ENCODE measurements around the gene PPARA. TPM values are rescaled to one million over a fixed set of nuclear protein-coding genes. Genes with fewer than 3 reads are reported as not detected.

Gene PPARA
- total and polyA plus RNA-seq, 2 donors (not counting 1 experiment from before 2014, with no cell fraction given), result 10.2 to 17.5 TPM

DNA sequence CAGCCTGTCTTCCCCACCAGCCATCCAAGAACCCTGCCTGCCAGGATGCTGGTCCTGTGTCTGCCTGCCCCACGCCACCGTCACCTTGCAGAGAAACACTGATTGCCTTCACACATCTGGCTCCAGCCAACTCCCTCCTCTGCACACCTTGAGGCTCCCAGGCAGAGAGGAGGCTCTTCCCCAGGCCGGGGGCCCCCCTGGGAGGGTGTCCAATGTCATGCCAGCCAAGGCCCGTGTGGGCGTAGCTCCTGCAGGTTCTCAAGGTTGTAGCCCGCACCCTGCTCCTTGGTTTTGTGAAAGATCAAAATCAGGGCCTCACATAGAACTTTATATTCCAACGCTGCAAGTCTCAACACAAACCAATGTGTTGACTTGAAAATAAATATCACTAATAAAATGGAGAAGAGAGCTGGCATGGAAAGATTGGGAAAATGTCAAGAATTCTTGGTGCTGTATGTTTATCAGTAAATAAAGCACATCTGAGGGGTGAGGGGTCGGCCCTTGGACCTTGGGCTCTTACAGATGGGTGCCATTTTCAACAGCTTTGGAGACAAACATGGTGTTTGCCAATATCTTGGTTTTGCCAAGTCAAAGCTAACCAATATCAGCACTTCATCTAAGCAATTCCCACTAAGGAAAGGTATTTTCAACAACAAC lies 6.7 kb upstream of the PPARA start:
- no peaks in the 10 kb centered on the region for H4K20me1 ChIP-seq (ENCODE audit: control insufficient read depth, extremely low read depth, insufficient read depth, low read length)

DNA sequence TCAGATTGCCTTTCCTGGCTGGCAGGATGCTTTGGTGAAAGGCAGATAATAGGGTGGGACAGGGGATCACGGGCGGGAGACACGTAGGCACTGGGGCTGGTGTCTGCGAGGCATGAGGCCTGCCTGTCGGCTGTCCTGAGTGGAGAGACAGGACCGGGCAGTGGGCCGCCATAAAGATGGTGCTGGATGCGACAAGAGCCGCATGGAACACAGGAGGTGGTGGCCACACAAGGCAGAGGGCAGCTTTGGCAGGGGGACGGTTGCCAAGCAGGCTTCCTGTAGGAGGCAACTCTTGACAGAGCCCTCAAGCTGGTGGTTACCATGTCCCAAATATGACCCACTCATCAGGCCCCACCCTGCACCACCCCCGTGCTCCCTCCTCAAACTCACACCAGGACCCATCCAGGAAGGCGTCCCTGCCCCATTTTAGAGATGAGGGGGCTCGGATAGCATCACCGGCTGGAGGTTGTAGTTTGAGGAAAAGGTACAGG lies 4.9 kb upstream of the PPARA start:
- H3K4me3 ChIP-seq (replicated peaks in 1 of 4; ENCODE audit: control extremely low read depth in 1 of 4, insufficient read depth in 1 of 4, low read depth in 3 of 4, low read length in 4 of 4), result no peak overlapping the region
- H3K9me3 ChIP-seq (ENCODE audit: control insufficient read depth, insufficient read depth, low read depth, low read length), result no peaks in the 10 kb centered on the region
- no peak for DNase-seq (ENCODE audit: low read depth in 2 of 2)
- TF ChIP-seq, protein P1, sequence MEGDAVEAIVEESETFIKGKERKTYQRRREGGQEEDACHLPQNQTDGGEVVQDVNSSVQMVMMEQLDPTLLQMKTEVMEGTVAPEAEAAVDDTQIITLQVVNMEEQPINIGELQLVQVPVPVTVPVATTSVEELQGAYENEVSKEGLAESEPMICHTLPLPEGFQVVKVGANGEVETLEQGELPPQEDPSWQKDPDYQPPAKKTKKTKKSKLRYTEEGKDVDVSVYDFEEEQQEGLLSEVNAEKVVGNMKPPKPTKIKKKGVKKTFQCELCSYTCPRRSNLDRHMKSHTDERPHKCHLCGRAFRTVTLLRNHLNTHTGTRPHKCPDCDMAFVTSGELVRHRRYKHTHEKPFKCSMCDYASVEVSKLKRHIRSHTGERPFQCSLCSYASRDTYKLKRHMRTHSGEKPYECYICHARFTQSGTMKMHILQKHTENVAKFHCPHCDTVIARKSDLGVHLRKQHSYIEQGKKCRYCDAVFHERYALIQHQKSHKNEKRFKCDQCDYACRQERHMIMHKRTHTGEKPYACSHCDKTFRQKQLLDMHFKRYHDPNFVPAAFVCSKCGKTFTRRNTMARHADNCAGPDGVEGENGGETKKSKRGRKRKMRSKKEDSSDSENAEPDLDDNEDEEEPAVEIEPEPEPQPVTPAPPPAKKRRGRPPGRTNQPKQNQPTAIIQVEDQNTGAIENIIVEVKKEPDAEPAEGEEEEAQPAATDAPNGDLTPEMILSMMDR (conservative IDR thresholded peaks at IDR 0.05 in 1 of 2, IDR thresholded peaks at IDR 0.05 in 1 of 2; ENCODE audit: low read depth in 1 of 2, low read length in 2 of 2), result no peak
- no peak for TF ChIP-seq EZH2 (IDR thresholded peaks at IDR 0.05; ENCODE audit: low read length, missing control alignments)
- no peaks in the 10 kb centered on the region for H3K36me3 ChIP-seq (ENCODE audit: control insufficient read depth, insufficient read depth, low read length)
- H4K20me1 ChIP-seq (ENCODE audit: control insufficient read depth, extremely low read depth, insufficient read depth, low read length), result no peaks in the 10 kb centered on the region
- H3K9ac ChIP-seq (ENCODE audit: insufficient read depth, low read length), result no peak overlapping the region
- H3K79me2 ChIP-seq (ENCODE audit: control insufficient read depth, insufficient read depth, low read length), result no peaks in the 10 kb centered on the region
- H3K4me1 ChIP-seq (ENCODE audit: control insufficient read depth, extremely low read depth, insufficient read depth, low read length), result no peaks in the 10 kb centered on the region
- peaks cover 38% of the 10 kb centered on the region for H3K27me3 ChIP-seq (ENCODE audit: control insufficient read depth, insufficient read depth, low read length)
- H3K4me2 ChIP-seq (ENCODE audit: extremely low read depth, insufficient read depth, low read length), result no peak overlapping the region
- no peak overlapping the region for H2AFZ ChIP-seq (ENCODE audit: low read length)
- H3K27ac ChIP-seq (ENCODE audit: insufficient read depth, low read length), result no peak overlapping the region

More for the DNA sequence above, 6.7 kb upstream of the PPARA start:
- no peaks in the 10 kb centered on the region for H3K36me3 ChIP-seq (ENCODE audit: control insufficient read depth, insufficient read depth, low read length)
- no peaks in the 10 kb centered on the region for H3K9me3 ChIP-seq (ENCODE audit: control insufficient read depth, insufficient read depth, low read depth, low read length)
- no peak overlapping the region for H3K4me3 ChIP-seq (replicated peaks in 1 of 4; ENCODE audit: control extremely low read depth in 1 of 4, insufficient read depth in 1 of 4, low read depth in 3 of 4, low read length in 4 of 4)
- no peak overlapping the region for H3K4me2 ChIP-seq (ENCODE audit: extremely low read depth, insufficient read depth, low read length)
- H3K4me1 ChIP-seq (ENCODE audit: control insufficient read depth, extremely low read depth, insufficient read depth, low read length), result no peaks in the 10 kb centered on the region
- no peak overlapping the region for H3K9ac ChIP-seq (ENCODE audit: insufficient read depth, low read length)
- peaks cover 30% of the 10 kb centered on the region for H3K27me3 ChIP-seq (ENCODE audit: control insufficient read depth, insufficient read depth, low read length)
- TF ChIP-seq, protein P1 (conservative IDR thresholded peaks at IDR 0.05 in 1 of 2, IDR thresholded peaks at IDR 0.05 in 1 of 2; ENCODE audit: low read depth in 1 of 2, low read length in 2 of 2), result no peak
- no peak for TF ChIP-seq EZH2 (IDR thresholded peaks at IDR 0.05; ENCODE audit: low read length, missing control alignments)
- no peaks in the 10 kb centered on the region for H3K79me2 ChIP-seq (ENCODE audit: control insufficient read depth, insufficient read depth, low read length)
- DNase-seq (ENCODE audit: low read depth in 2 of 2), result no peak
- H3K27ac ChIP-seq (ENCODE audit: insufficient read depth, low read length), result no peak overlapping the region
- H2AFZ ChIP-seq (ENCODE audit: low read length), result no peak overlapping the region

DNA sequence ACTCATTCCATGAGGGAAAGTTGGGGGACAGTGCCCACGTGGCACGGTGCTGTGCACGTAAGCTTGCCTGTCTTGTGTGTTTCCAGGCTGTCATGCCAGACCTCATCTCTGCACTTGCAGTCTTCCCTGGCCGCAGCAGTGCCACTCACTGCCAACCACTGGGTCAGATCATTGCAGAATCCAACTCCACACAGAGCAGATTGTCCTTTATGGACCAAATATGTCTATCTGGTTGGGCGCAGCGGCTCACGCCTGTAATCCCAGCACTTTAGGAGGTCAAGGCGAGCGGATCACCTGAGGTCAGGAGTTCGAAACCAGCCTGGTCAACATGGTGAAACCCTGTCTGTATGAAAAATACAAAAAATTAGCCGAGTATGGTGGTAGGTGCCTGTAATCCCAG lies 4.4 kb upstream of the PPARA start:
- Histone ChIP-seq H3K9me3 (ENCODE audit: control insufficient read depth, insufficient read depth, low read depth, low read length) (no peaks in the 10 kb centered on the region), H3K79me2 (ENCODE audit: control insufficient read depth, insufficient read depth, low read length) (no peaks in the 10 kb centered on the region), H3K4me3 (replicated peaks in 1 of 4; ENCODE audit: control extremely low read depth in 1 of 4, insufficient read depth in 1 of 4, low read depth in 3 of 4, low read length in 4 of 4) (no peak overlapping the region), H3K27ac (ENCODE audit: insufficient read depth, low read length) (no peak overlapping the region), H2AFZ (ENCODE audit: low read length) (no peak overlapping the region), H3K27me3 (ENCODE audit: control insufficient read depth, insufficient read depth, low read length) (peaks cover 38% of the 10 kb centered on the region), H3K36me3 (ENCODE audit: control insufficient read depth, insufficient read depth, low read length) (no peaks in the 10 kb centered on the region), H3K4me1 (ENCODE audit: control insufficient read depth, extremely low read depth, insufficient read depth, low read length) (no peaks in the 10 kb centered on the region), H4K20me1 (ENCODE audit: control insufficient read depth, extremely low read depth, insufficient read depth, low read length) (no peaks in the 10 kb centered on the region), H3K9ac (ENCODE audit: insufficient read depth, low read length) (no peak overlapping the region), H3K4me2 (ENCODE audit: extremely low read depth, insufficient read depth, low read length) (no peak overlapping the region)
- no peak for TF ChIP-seq EZH2 (IDR thresholded peaks at IDR 0.05; ENCODE audit: low read length, missing control alignments)
- TF ChIP-seq, protein P1 (conservative IDR thresholded peaks at IDR 0.05 in 1 of 2, IDR thresholded peaks at IDR 0.05 in 1 of 2; ENCODE audit: low read depth in 1 of 2, low read length in 2 of 2), result no peak
- DNase-seq (ENCODE audit: low read depth in 2 of 2), result no peak

Measured in fibroblast of lung (primary cell).